ENCODE results near the gene TMEM108. TPM values are rescaled to one million over a fixed set of nuclear protein-coding genes. Genes with fewer than 3 reads are reported as not detected.

The TMEM108 gene
- total RNA-seq, 2 experiments from 2014 or later: not detected

GRCh38 chr3:133444423-133444774 lies 406.2 kb downstream of the TMEM108 start:
- Mint-ChIP-seq H3K27ac (peak overlapping the region; percentile 13), H3K27me3 (no peaks in the 10 kb centered on the region), H3K4me3 (no peak overlapping the region), H3K4me1 (peaks cover 55% of the 10 kb centered on the region), H3K9me3 (ENCODE audit: low read depth) (peaks cover 3% of the 10 kb centered on the region), H3K36me3 (ENCODE audit: low read depth) (peaks cover 4% of the 10 kb centered on the region)
- ATAC-seq: no peak
- no peak for DNase-seq
- CTCF ChIA-PET: no interaction called here
- POLR2A ChIA-PET: interaction anchor here (0.6 kb wide), 1 partner anchor 130 kb away, joined by 3 read pairs; no protein-coding TSS in a partner anchor
- intact Hi-C loops (cut with DNase I, micrococcal nuclease): loop anchor here (5.0 to 10.0 kb wide), 3 partner anchors 218 to 1043 kb away; partner anchors contain the start of genes TOPBP1 (in 2 of the 2), ANAPC13 (in 1 of the 2), CEP63 (in 1 of the 2) and SRPRB (in 1 of the 2)

DNA sequence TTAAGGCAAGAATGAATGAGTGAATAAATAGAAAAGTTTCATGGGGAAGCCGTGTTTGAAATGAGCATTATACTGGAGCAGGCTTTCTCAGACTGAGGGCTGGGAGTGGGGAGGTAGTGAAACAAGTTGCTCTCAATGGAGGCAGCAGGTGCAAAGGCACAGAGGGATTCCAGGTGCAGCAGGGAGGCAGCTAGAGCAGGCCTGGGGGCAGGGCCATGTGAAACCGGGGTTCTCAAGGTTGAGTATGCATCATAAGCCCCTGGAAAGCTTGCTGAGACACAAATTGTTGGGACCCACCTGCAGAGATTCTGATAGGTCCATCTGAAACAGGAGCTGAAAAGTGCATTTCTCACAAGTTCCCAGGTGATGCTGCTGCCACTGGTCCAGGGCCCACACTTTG lies 406.9 kb downstream of the TMEM108 start:
- ChIA-PET CTCF (interaction anchor here (0.6 to 1.0 kb wide), 2 partner anchors 9 kb away, joined by 3 read pairs; no protein-coding TSS in a partner anchor), POLR2A (interaction anchor here (0.6 kb wide), 1 partner anchor 31 kb away, joined by 5 read pairs; no protein-coding TSS in a partner anchor)
- Mint-ChIP-seq H3K27ac (no peak overlapping the region), H3K4me1 (peaks cover 59% of the 10 kb centered on the region), H3K27me3 (no peaks in the 10 kb centered on the region), H3K4me3 (no peak overlapping the region), H3K36me3 (ENCODE audit: low read depth) (no peaks in the 10 kb centered on the region), H3K9me3 (ENCODE audit: low read depth) (no peaks in the 10 kb centered on the region)
- ATAC-seq: no peak
- intact Hi-C loops (cut with DNase I, micrococcal nuclease): loop anchor here (5.0 to 10.0 kb wide), 2 partner anchors 47 to 360 kb away; partner anchors contain the start of gene SRPRB (in 1 of the 2)
- DNase-seq: no peak
